ENCODE measurements around the gene XPC.

GRCh38 chr3:14210290-14210688 lies 31.9 kb upstream of the XPC start:
- TF ChIP-seq, protein P1, sequence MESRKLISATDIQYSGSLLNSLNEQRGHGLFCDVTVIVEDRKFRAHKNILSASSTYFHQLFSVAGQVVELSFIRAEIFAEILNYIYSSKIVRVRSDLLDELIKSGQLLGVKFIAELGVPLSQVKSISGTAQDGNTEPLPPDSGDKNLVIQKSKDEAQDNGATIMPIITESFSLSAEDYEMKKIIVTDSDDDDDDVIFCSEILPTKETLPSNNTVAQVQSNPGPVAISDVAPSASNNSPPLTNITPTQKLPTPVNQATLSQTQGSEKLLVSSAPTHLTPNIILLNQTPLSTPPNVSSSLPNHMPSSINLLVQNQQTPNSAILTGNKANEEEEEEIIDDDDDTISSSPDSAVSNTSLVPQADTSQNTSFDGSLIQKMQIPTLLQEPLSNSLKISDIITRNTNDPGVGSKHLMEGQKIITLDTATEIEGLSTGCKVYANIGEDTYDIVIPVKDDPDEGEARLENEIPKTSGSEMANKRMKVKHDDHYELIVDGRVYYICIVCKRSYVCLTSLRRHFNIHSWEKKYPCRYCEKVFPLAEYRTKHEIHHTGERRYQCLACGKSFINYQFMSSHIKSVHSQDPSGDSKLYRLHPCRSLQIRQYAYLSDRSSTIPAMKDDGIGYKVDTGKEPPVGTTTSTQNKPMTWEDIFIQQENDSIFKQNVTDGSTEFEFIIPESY (IDR thresholded peaks at IDR 0.05; ENCODE audit: borderline replicate concordance, low read depth), result no peak
- TF ChIP-seq CTCF (IDR thresholded peaks at IDR 0.05) (no peak), RXRA (IDR thresholded peaks at IDR 0.05; ENCODE audit: borderline replicate concordance, low read depth) (no peak), RAD21 (IDR thresholded peaks at IDR 0.05; ENCODE audit: low read length) (no peak), POLR2AphosphoS5 (IDR thresholded peaks at IDR 0.05; ENCODE audit: low read depth, low read length) (no peak), TCF12 (IDR thresholded peaks at IDR 0.05) (no peak), TAF1 (IDR thresholded peaks at IDR 0.05; ENCODE audit: borderline replicate concordance, low read depth, low read length) (no peak)

Measured in SK-N-SH (cell line).